HEK293T (cell line): ENCODE measurements around the gene CASP6.

Experiments
- ARNT ChIP-seq: fragments of 450-650 bp; IDR thresholded peaks from 2 replicates; pipeline ENCODE4 v1.6.1; 2017; ENCODE audit warnings: mild to moderate bottlenecking
- BHLHE40 ChIP-seq: fragments of 450-650 bp; IDR thresholded peaks from 2 replicates; pipeline ENCODE4 v1.6.1; 2016; ENCODE audit warnings: mild to moderate bottlenecking, moderate library complexity, borderline replicate concordance
- CTBP1 ChIP-seq: fragments of 450-650 bp; IDR thresholded peaks from 2 replicates; pipeline ENCODE4 v1.6.1; 2016; ENCODE audit warnings: borderline replicate concordance
- FOXA1 ChIP-seq: fragments of 450-650 bp; IDR thresholded peaks from 2 replicates; pipeline ENCODE4 v1.6.1; 2016; ENCODE audit warnings: mild to moderate bottlenecking
- FOXM1 ChIP-seq: fragments of 450-650 bp; IDR thresholded peaks from 2 replicates; pipeline ENCODE4 v1.6.1; 2017; ENCODE audit warnings: mild to moderate bottlenecking, borderline replicate concordance
- LEF1 ChIP-seq: fragments of 450-650 bp; IDR thresholded peaks from 2 replicates; pipeline ENCODE4 v1.6.1; 2017; ENCODE audit warnings: mild to moderate bottlenecking, borderline replicate concordance
- SP1 ChIP-seq: fragments of 450-650 bp; IDR thresholded peaks from 2 replicates; pipeline ENCODE4 v1.6.1; 2017
- SUZ12 ChIP-seq: fragments of 450-650 bp; IDR thresholded peaks from 2 replicates; pipeline ENCODE4 v1.6.1; 2016; ENCODE audit warnings: mild to moderate bottlenecking
- TARDBP ChIP-seq: fragments of 450-650 bp; IDR thresholded peaks from 2 replicates; pipeline ENCODE4 v1.6.1; 2016
- ZNF384 ChIP-seq: fragments of 450-650 bp; IDR thresholded peaks from 2 replicates; pipeline ENCODE4 v1.6.1; 2016

DNA sequence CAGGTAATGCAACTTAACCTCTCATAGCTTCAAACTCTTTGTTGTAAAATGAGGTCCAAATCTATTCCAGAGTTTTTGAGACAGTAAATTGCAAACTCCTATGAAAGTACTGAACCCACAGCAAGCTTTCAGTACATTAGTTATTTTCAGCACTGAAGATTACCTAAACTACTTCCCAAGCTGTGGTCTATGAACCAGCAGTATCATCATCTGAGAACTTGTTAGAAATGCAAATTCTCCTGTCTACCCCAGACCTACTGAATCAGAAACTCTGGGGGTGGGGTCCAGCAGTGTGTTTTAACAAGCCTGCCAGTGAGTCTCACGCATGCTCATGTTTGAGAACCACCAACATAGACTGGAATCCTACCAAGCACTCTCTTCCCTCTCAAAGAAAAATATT lies 5.7 kb upstream of the CASP6 start:
- TF ChIP-seq FOXA1 (no peak), SP1 (no peak), SUZ12 (no peak), LEF1 (no peak), BHLHE40 (no peak), TARDBP (no peak), CTBP1 (no peak), ARNT (no peak), FOXM1 (no peak), ZNF384 (no peak)
